Activated CD8-positive, alpha-beta memory T cell treated with anti-CD3 and anti-CD28 coated beads, Interleukin-2, amount 50 U/mL, for 4 hours (primary cell): Measurements from ENCODE around the gene ARID4B.
"Not testable (repeated sequence)": the region's sequence is repeated elsewhere in the genome, so short reads cannot be mapped to it uniquely, and the experiment has no call there.

ENCODE experiments used
- DNase-seq: peaks from one replicate; pipeline ENCODE4 v3.0.0-alpha.2; 2020

The ARID4B gene

DNA sequence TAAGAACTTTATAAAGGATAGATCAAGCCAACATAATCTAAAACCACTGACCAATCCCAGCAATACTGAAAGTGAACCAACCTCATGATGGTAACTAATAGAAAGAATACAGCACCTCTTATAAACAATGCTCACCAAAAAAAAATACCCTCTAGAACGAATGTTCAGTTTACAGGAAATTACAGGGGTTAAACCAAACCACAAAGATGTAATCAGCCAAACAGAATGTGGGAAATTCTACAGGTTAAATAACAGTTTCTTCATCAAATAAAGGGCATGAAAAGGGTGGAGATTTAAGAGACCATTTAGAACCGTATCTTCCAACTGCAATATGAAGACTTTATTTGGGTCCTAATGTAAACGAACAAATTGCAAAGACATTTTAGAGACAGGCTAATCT, 30.4 kb downstream of the ARID4B start:
- DNase-seq = no peak

DNA sequence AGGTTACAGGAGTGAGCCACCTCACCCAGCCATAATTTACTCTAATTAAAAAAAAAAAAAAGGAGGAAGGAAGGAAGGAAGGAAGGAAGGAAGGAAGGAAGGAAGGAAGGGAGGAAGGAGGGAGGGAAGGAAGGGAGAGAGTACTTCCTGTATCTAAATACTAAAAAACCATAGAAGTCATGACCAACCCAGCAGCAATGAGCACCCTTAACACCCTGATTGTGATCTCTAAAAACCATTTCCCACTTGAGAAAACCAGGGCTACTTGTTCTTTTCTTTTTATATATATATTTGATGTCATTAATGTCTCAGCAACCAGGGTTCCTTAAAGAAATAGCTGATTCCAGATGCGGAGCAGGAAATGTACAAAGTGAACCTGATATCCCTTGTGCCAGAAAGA, 31.2 kb downstream of the ARID4B start:
- DNase-seq = no peak

DNA sequence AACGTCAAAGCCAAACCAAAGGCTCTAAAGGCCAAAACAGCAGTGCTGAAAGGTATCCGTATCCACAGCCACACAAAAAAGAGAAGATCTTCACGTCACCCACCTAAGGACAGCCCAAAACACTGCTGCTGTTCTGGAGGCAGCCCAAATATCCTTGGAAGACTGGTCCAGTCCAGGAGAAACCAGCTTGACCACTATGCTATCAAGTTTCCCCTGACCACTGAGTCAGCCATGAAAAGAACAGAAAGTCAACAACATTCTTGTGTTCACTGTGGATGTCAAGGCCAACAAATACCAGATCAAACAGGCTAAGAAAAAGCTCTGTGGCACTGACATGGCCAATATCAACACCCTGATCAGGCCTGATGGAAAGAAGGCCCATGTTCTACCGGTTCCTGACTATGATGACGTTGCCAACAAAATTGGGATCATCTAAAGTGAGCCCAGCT, 32.1 kb downstream of the ARID4B start:
- no peak for DNase-seq

DNA sequence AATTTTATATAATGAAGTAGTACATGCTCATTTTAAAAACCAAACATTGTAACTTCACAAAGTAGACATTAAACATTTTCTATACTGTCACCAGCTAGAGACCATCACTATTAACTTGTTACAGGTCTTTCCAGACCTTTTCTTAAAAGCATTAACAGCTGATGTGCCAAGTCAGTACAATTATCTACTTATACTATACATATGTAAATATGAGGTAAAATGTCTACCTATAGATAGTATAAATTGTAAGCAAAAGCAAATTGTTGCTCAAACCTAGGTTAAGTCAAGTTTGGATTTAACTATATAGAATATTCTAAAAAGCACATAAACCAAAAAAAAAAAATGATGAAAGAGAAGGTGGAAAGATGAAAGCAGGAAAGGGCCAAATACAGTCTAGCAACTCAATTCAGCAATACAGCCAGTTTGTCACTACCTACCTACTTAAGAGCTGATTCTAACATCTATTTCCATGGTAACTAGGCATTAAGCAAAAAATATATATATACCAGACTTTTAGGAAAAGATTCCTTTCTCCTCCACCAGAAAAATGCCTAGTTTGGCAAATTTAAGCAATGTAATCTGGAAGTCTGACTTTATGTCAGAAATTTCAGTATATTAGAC, 34.5 kb downstream of the ARID4B start:
- DNase-seq = no peak

DNA sequence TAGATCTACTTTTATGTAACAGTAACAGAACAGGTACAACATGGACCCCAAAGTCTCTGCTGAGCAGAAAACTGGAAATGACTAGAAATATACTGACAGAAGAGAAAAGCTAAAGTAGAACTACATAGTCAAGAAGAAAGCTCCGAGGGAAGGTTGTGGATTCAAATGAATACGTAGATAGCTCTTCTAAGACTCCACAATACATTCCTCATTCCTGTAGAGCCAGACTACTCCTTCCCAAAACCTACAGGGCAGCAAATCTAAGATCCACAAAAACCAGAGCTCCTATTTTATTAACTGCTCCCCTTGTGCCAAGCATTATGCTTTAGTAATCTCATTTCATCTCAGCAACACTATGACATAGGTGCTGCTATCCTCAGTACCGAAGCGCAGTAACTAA, 35.2 kb downstream of the ARID4B start:
- DNase-seq = no peak

DNA sequence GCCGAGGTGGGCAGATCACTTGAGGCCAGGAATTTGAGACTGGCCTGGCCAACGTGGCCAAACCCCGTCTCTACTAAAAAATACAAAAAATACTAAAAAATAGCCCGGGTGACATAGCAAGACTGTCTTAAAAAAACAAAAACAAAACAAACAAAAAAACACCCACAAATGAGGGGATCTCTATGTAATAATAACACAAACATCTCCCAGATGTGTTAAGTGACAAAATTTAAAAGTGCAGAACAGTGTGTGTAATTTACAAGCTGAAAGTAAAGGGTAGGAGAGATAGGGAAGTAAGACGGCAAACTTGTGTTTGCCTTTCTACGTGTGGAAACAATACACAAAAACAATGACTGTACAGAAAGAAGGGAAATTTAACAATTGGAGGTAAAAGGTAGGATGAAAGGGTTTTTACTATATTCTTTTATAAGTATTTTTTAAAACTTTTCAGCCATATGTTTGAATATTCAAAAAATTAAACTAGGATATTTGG, 36.3 kb downstream of the ARID4B start:
- no peak for DNase-seq

DNA sequence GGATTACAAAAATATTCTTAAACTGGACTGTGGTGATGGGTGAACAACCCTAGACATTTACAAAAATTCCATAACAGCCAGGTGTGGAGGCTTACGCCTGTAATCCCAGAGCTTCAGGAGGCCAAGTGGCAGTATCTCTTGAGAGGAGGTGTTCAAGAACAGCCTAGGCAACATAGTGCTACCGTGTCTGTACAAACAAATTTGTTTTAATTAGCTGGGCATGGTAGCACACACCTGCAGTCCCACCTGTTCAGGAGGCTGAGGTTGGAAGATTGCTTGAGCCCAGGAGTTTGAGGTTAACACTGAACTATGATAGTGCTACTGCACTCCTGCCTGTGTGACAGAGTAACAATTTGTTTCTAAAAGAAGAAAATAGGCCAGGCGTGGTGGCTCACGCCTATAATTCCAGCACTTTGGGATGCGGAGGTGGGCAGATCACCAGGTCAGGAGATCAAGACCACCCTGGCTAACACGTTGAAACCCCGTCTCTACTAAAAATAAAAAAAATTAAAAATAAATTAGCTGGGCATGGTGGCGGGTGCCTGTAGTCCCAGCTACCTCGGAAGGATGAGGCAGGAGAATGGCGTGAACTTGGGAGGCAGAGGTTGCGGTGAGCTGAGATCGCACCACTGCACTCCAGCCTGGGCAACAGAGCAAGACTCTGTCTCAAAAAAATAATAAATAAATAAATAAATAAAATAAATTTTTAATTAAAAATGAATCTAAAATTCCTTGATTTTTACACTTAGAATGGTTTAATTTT, 37.1 kb downstream of the ARID4B start:
- DNase-seq = no peak

DNA sequence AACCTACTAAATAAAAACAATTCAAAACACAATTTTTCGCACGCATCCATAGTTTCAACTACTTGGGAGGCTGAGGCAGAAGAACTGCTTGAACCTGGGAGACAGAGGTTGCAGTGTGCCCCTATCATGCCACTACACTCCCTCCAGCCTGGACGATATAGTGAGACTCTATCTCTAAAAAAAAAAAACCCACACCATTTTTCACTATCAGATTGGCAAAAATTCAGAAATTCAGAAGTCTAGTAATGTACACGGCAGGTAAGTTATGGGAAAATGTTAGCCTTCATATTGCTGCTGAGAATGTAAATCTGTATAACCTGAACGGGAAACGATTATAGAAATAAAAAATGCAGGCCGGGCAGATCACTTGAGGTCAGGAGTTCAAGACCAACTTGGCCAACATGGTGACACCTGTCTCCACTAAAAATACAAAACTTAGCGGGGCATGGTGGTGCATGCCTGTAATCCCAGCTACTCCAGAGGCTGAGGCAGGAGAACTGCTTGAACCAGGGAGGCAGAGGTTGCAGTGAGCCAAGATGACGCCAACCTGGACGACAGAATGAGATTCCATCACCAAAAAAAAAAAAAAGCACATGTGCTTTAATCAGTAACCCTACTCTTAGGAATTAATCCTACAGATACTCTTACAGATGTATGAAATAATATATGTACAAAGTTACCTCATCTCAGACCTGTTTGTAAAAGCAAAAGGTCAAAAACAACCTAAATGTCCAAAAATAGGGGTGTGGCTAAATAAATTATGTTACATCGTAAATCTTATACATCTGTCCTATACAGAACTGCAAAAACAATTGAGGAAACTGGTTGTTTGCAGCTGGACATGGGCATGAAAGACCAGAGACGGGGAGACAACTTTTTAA, 37.9 kb downstream of the ARID4B start:
- no peak for DNase-seq

DNA sequence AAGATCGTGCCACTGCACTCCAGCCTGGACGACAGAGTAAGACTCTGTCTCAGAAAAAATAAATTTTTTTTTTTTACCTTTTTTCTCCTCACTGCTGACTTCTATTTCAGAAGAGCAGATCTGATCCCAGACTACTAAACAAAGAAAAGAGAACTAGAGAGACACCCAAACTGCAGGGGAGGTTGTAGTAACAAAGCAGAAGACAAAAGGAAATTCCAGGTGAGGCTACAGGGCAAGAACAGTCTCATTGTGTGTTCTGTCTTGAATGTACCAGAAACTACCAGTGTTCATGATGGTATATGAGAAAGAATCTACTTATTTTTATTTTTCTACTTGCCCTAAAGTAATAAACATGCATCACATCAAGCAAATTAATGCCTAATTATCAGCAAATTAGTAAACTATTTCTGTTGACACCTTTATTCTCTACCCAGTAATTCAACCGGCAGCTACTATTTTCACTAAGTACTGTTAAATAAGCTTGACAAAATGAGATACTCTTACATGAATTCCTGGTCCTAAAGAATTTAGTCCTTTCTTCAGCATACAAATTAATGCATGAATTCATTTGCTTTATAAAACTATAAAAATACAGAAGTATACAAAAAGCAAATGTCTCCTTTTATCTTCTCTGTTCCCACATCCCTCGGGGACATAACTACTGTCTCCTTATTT, 40.6 kb downstream of the ARID4B start:
- no peak for DNase-seq

DNA sequence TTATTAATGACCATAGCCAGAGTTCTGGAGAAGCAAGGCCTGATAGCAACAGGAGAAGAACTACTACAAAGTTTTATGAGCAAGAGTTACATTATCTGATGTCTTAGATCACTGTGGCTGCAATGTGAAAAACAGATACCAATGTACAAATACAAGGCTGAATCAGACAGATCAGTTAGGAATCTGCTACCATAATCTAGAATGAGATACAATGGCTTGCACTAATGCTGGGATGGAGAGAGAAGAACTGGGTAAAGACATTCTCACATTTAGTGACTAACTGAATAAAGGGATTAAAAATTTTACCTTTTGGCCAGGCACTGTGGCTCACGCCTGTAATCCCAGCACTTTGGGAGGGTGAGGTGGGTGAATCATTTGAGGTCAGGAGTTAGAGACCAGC, 41.3 kb downstream of the ARID4B start:
- DNase-seq = no peak

DNA sequence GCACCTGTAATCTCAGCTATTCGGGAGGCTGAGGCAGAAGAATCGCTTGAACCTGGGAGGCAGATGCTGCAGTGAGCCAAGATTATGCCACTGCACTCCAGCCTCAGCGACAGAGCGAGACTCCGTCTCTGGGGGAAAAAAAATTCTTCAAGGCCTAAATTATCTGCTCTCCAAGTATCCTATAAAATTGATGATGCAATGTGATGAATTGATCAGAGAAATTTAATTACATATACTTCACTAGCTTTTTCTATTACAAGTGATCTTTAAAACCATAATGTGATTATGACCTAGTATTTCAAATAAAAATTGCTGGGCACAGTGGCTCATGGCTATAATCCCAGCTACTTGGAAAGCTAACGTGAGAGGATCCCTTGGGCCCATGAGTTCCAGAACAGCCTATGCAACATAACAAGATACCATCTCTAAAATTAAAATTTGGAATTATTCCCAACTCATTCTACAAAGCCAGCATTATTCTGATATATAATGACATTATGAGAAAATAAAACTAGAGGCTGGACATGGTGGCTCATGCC, 43.7 kb downstream of the ARID4B start:
- no peak for DNase-seq

DNA sequence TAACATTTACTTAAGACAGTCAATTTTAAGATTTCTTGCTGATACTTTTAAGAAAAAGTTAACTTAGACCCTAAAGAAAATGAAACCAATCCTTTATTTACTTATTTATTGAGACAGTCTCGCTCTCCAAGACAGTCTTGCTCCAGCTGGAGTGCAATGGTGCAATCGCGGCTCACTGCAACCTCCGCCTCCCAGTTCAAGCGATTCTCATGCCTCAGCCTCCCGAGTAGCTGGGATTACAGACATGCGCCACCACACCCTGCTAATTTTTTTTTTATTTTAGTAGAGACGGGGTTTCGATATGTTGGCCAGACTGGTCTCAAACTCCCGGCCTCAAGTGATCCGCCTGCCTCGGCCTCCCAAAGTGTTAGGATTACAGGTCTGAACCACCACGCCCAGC, 44.3 kb downstream of the ARID4B start:
- DNase-seq = not testable (repeated sequence)

DNA sequence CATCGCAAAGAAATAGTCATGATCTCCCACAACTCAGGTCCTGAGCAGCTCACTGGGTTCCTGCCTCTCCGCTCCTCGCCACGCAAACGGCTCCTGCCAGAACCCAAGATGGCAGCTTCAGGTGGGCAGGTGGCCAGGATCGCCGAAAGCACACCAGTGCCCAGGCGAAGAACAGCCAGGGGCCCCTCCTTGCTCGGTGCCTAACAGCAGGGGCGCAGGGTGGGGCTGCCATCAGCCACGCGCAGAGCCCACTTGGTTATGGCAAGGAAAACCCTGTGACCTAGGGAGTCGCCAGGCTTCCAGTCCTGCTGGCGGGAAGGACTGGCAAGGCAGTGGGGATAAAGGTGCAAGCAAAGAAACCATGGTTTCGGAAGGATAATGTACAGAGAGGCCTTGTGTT, 47.5 kb downstream of the ARID4B start:
- no peak for DNase-seq

DNA sequence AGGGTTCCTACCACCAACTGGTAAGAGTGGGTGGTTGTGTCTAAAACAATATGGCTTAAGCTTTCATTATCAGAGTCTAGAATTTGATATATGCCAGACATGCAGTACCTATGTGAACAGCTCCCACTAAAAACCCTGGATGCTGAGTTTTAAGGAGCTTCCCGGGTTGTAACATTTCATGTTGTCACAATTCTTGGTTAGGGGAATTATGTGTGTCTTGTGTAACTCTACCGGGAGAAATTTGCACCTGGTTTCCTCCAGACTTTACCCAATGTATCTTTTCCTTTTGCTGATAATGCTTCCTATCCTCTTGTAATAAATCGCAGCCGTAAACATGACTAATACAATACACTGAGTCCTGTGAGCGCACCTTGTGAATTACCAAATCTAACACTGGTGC, 48.3 kb downstream of the ARID4B start:
- no peak for DNase-seq

DNA sequence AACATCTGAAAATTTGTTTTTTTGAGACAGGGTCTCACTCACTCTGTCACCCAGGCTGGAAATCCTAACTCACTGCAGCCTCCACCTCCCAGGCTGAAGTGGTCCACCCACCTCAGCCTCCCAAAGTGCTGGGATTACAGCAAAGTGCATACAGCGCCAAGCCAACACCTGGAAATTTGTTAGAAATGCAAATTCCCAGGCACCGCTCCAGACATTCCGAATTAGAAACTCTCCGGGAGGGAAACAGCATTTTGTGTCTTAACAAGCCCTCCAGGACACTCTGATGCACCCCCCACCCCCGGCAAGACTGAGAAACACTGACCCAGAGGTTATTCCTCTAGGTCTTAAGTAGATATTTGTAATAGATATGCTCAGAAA, 49.1 kb downstream of the ARID4B start:
- no peak for DNase-seq

DNA sequence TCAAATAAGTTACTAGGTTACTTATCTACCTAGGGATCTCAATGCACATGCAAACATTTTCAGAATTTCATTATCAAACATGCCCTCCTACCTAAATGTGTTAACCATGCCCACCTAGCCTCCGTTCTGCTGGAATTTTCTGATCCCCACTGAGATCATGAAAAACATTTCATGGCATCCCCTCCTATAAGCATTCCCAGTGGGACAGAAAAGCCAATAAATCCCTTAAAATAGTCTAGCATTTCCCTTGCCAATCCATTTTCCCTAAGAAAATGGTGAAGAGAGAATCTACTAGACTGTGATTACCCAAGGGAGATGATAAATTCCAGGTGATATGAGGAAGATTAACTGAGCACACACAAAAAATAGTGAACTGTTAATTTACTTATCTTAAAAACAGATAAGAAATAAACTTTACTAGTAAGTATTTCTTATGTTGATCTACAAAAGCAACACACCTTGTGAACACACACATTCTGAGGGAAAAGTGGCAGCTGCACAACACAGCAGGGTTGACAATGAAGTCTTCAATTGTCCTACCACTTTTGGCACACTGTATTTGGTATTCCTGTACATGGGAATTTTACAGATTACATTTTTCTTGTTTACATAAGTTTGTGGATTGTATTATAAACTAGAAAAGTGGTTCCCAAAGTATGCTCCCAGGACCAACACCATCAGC, 49.6 kb downstream of the ARID4B start:
- DNase-seq = no peak

DNA sequence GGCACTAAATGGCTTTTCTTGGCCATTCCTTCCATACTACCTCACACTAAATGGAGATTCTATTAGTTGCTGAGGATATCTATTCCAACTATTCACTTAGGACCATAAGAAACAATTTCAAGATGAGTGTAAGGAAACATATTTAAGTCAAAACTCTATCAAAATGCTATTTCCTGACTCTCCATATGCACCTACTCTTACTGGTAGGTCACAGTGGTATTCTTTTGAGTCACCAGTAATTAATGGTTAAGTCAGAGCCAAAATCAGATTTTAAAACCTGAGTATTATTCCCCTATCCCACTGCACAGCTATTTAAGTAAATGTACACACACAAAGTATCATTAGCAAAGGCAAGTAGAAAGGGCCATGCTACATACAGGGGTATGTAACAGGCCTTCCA, 50.3 kb downstream of the ARID4B start:
- no peak for DNase-seq

DNA sequence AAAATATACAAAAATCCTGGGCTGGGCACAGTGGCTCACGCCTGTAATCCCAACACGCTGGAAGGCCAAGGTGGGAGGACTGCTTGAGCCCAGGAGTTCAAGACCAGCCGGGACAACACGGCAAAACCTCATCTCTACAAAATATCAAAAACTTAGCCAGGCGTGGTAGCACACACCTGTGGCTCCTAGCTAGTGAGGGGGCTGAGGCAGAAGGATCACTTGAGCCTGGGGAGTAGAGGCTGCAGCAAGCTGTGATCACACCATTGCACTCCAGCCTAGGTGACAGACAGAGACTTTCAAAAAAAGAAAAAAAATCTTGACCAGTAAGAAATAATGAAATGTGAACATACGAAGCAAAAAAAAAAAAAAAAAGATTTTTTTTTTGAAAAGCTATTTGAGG, 52.1 kb downstream of the ARID4B start:
- no peak for DNase-seq

DNA sequence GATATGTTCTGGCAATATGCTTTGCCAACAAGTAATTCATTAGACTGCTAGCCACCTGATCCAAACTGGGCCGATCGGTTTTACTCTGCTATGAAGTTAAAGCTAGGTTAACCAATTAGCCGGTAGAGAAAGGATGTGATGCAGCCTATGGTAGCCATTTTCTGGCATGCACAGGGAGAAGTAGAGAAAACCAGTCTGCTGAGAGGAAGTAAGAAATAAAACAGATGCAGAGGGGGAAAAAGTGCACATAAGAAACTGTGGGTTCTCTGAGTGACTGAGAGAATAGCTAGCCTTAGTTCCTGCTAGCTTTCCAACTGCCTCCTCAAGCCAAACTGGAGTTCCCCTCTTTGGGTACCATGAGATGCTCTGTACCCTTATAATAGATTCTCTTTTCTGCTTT, 52.8 kb downstream of the ARID4B start:
- no peak for DNase-seq

DNA sequence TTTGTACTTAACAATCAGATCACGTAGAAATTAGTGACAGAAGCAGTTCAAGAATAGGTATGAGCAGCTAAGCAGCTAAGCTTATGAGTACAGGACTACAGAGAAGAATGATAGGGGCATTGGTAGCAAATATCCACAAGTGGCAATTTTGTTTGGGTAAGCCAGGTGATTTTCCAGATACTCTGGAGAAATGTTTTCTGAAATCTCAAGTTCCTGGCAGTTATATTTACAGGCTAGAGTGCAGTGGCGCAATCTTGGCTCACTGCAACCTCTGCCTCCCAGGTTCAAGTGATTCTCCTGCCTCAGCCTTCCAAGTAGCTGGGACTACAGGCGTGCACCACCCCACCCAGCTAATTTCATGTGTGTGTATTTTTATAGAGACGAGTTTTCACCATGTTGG, 55.1 kb downstream of the ARID4B start:
- DNase-seq = no peak

DNA sequence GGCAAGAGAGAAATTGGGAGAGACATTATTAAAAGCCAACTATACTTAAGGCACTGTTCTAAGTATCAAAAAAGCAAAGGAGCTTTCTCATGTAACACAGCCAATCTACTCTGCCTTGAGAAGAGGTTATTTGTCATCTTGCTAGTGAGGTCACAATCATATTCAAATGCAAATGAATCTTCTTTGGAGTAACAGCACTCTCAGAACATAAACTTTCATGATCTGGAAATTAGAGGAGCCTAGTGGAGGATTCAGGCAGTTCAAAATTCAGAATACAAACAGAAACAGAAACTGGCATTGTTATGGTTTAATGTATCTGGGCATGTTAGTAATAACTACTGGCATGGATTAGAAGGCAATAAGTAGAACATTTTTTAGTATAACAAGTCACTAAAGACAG, 57.4 kb downstream of the ARID4B start:
- DNase-seq = no peak

DNA sequence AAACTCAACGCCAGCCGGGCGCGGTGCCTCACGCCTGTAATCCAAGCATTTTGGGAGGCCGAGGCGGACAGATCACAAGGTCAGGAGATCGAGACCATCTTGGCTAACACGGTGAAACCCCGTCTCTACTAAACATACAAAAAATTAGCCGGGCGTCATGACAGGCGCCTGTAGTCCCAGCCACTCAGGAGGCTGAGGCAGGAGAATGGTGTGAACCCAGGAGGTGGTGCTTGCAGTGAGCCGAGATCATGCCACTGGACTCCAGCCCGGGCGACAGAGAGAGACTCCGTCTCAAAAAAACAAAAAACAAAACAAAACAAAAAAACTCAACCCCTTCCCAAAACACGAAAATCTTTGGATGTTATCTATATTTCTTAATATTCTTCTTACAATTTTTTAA, 58.0 kb downstream of the ARID4B start:
- not testable (repeated sequence) for DNase-seq
